Transverse colon (tissue), 3 donors: ENCODE measurements around the gene SLFN14.

ENCODE experiments used
- POLR2A ChIP-seq: fragments of 450-650 bp; IDR thresholded peaks from one replicate; pipeline ENCODE4 v1.6.1; 2016; ENCODE audit warnings: antibody characterized with exemption, mild to moderate bottlenecking, moderate library complexity
- TF ChIP-seq, protein P1 (sequence below), 5 experiments: fragments of 200-600 bp in 3 of 5; fragments of 450-650 bp in 2 of 5; sonication (generic) in 3 of 5; IDR thresholded peaks; 1 replicate in 2 of 5; 2 replicates in 3 of 5; pipeline ENCODE4 v1.5.1; 2016 to 2017; ENCODE audit warnings: antibody characterized with exemption in 5 of 5, inconsistent platforms in 3 of 5, mild to moderate bottlenecking in 2 of 5, moderate library complexity in 1 of 5

DNA sequence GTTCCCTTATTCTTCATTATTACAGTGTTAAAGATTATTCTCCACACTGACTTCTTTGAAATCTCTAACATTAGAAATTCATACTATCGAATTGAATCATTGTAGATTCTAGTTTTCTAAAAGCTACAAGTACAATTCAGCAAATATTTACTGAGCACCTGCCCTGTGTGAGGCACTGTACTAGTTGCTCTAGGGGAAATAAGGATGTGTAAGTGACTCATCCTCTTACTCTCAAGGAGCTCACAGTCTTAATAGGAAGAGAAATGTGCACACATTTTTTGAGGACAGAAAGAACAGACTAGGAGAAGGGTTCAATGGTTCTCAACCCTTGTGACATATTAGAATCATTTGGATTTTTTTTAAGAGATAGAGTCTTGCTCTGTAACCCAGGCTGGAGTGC lies 15.5 kb downstream of the SLFN14 start:
- TF ChIP-seq POLR2A: no peak
- TF ChIP-seq, protein P1, sequence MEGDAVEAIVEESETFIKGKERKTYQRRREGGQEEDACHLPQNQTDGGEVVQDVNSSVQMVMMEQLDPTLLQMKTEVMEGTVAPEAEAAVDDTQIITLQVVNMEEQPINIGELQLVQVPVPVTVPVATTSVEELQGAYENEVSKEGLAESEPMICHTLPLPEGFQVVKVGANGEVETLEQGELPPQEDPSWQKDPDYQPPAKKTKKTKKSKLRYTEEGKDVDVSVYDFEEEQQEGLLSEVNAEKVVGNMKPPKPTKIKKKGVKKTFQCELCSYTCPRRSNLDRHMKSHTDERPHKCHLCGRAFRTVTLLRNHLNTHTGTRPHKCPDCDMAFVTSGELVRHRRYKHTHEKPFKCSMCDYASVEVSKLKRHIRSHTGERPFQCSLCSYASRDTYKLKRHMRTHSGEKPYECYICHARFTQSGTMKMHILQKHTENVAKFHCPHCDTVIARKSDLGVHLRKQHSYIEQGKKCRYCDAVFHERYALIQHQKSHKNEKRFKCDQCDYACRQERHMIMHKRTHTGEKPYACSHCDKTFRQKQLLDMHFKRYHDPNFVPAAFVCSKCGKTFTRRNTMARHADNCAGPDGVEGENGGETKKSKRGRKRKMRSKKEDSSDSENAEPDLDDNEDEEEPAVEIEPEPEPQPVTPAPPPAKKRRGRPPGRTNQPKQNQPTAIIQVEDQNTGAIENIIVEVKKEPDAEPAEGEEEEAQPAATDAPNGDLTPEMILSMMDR (IDR thresholded peaks at IDR 0.05): no peak
